HFF-Myc (cell line): ENCODE data around the gene EXD3.

Experiments
- DNase-seq: peaks from one replicate; pipeline ENCODE4 v3.0.0-alpha.2; 2011; ENCODE audit warnings: low read depth; ENCODE audit errors: extremely low read depth
- H3K4me3 ChIP-seq: replicated peaks from 2 replicates; pipeline ENCODE4 v1.5.1; 2011; ENCODE audit warnings: low read depth, mild to moderate bottlenecking, control low read depth, low read length
- CTCF ChIP-seq: IDR thresholded peaks from 2 replicates; pipeline ENCODE4 v1.5.1; 2012; ENCODE audit warnings: mild to moderate bottlenecking, low read depth, low read length, control low read depth; ENCODE audit errors: missing control alignments

EXD3 gene

GRCh38 chr9:137406876-137407589 lies 15.9 kb downstream of the EXD3 start:
- peak overlapping the region; percentile 21; the same call in 1 of the 2 replicates for H3K4me3 ChIP-seq
- TF ChIP-seq CTCF, result peak; percentile 53
- DNase-seq, result no peak

- no peak for DNase-seq
- no peak overlapping the region for H3K4me3 ChIP-seq
- TF ChIP-seq CTCF, result no peak
Measured at GRCh38 chr9:137406085-137406760, 16.7 kb downstream of the EXD3 start.

- TF ChIP-seq CTCF, result no peak
- no peak for DNase-seq
- no peak overlapping the region for H3K4me3 ChIP-seq
Measured at GRCh38 chr9:137405677-137406081, 17.3 kb downstream of the EXD3 start.

- no peak for TF ChIP-seq CTCF
- no peak overlapping the region for H3K4me3 ChIP-seq
- DNase-seq, result no peak
Measured at GRCh38 chr9:137404961-137405567, 17.9 kb downstream of the EXD3 start.

- no peak for TF ChIP-seq CTCF
- DNase-seq, result no peak
- no peak overlapping the region for H3K4me3 ChIP-seq
Measured at GRCh38 chr9:137403269-137403668, 19.7 kb downstream of the EXD3 start.

GRCh38 chr9:137402746-137403145 lies 20.2 kb downstream of the EXD3 start:
- no peak for TF ChIP-seq CTCF
- H3K4me3 ChIP-seq, result no peak overlapping the region
- DNase-seq, result no peak
